T-helper 2 cell treated with Interferon-gamma antibody and Interleukin-4, amounts not matched to agents 5 μg/mL and 100 μg/mL, for 36 hours (primary cell): ENCODE results near the gene UQCC2.
A peak's percentile ranks its signal among the peaks of the same experiment; 100 is the strongest.

Source experiments
- DNase-seq: peaks from one replicate; pipeline ENCODE4 v3.0.0; 2021; ENCODE audit warnings: low spot score
- H3K27ac Mint-ChIP-seq: one replicate; pipeline ENCODE4 v1.8.0; 2021; ENCODE audit warnings: mild to moderate bottlenecking, mixed read lengths
- H3K27me3 Mint-ChIP-seq: one replicate; pipeline ENCODE4 v1.8.0; 2021; ENCODE audit warnings: low read depth, mixed read lengths
- H3K36me3 Mint-ChIP-seq: one replicate; pipeline ENCODE4 v1.8.0; 2021; ENCODE audit warnings: low read depth, mixed read lengths
- H3K4me1 Mint-ChIP-seq: one replicate; pipeline ENCODE4 v1.8.0; 2021; ENCODE audit warnings: low read depth, mixed read lengths
- H3K4me3 Mint-ChIP-seq: one replicate; pipeline ENCODE4 v1.8.0; 2022; ENCODE audit warnings: mild to moderate bottlenecking, moderate library complexity, mixed read lengths
- H3K9me3 Mint-ChIP-seq: one replicate; pipeline ENCODE4 v1.8.0; 2021; ENCODE audit warnings: mixed read lengths

Gene UQCC2

DNA sequence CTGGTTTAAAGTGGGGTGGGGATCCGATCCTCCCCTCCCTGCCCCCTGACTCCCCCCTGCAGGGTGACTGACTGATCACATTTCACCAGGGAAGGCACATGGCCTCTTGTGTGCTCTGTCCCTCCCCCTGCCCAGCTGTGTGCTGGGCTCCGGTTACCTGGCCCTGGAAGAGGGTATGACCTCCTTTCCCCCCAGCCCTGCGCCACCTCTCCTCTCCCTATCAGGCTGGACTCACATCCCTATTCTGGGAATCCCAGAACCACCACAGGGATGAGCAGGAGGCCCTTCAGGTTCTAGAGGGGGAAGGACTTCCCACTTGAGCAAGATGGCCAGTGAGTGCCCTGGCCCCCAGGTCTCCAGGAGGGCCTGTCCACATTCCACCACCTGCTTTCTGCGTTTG lies 37.3 kb upstream of the UQCC2 start:
- no peak overlapping the region for H3K4me3 Mint-ChIP-seq
- no peaks in the 10 kb centered on the region for H3K4me1 Mint-ChIP-seq
- H3K9me3 Mint-ChIP-seq = no peaks in the 10 kb centered on the region
- H3K36me3 Mint-ChIP-seq = no peaks in the 10 kb centered on the region
- no peaks in the 10 kb centered on the region for H3K27me3 Mint-ChIP-seq
- no peak overlapping the region for H3K27ac Mint-ChIP-seq
- DNase-seq = no peak

DNA sequence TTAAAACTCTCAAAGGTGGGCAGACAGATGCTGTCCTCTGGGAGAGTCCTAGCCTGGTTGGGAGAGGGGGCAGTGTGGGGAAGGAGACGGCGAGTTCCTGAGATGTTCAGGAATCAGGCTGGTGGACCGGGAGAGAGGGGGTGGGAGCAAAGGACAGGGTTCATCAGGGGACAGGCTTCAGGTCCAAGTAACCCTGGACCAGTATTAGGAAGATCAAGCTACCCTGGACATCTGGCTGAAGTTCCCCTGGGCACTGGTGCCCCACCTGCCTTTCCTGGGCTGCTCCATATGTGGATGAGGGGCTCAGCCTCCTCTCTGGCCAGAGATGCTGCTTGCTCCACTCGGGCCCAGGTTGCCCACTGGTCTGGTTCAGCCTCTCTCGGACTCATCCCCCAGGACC lies 36.3 kb upstream of the UQCC2 start:
- Mint-ChIP-seq H3K27me3 (peaks cover 2% of the 10 kb centered on the region), H3K4me3 (no peak overlapping the region), H3K9me3 (no peaks in the 10 kb centered on the region), H3K27ac (no peak overlapping the region), H3K36me3 (no peaks in the 10 kb centered on the region), H3K4me1 (no peaks in the 10 kb centered on the region)
- DNase-seq = no peak

DNA sequence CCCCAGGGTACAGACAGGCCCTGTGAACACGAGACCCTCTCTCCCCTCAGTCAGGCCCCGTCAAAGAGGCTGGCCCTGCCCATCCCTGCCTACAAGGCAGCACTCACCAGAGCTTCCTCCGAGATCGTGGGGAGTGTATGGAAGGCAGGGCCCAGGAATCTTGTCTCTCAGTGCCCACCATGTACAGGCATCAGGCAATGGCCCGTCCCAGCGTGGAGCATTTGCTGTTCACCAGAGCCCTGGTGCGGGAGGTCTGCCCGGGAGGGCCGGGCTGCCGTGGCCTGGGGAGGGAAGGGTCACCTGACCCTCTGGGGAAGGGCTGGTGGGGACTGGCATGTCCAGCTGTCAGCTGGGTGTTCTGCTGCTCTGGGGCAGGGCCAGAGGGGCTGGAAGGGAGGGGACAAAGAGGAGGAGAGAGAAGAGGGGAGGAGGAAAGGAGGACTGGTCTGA lies 35.2 kb upstream of the UQCC2 start, which contains the start of gene IP6K3:
Gene IP6K3 (minus strand): TSS at position 255 of the 450 bp plus-strand sequence. CDS start 11,429 bp downstream, outside the sequence.
- Mint-ChIP-seq H3K4me3 (no peak within 1 kb of the TSS), H3K4me1 (no peaks in the 10 kb centered on the region), H3K36me3 (no peaks in the 10 kb centered on the region), H3K27me3 (peaks cover 5% of the 10 kb centered on the region), H3K9me3 (no peaks in the 10 kb centered on the region), H3K27ac (no peak within 1 kb of the TSS)
- no peak for DNase-seq

DNA sequence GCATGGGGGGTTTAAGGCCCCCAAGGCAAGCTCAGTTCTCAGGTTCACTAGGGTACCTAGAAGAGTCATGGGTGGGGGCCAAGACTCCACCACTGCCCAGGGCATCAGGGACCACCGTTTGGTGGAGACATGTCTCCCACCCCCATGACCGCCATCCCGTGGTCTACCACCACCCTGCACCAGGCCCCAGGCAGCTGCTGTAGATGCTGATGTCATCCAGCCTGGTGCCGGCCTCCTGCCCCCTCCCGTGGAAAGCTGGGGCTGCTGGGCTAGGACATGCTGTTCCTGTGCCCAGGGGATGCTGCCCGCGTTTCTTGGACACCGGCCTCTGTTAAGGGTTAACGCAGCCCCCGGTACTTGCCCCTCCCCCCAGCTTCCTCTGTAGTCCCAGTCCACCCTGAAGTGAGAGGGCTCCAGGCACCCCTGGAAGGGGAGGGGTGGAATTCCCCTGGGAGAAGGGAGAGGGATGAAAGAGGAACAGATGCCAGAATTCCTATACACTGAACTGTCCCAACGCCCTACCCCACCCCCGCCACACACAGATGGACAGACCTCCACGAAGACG lies 34.6 kb upstream of the UQCC2 start:
- Mint-ChIP-seq H3K27me3 (peaks cover 5% of the 10 kb centered on the region), H3K9me3 (no peaks in the 10 kb centered on the region), H3K27ac (no peak overlapping the region), H3K4me3 (no peak overlapping the region), H3K4me1 (no peaks in the 10 kb centered on the region), H3K36me3 (no peaks in the 10 kb centered on the region)
- DNase-seq = no peak

DNA sequence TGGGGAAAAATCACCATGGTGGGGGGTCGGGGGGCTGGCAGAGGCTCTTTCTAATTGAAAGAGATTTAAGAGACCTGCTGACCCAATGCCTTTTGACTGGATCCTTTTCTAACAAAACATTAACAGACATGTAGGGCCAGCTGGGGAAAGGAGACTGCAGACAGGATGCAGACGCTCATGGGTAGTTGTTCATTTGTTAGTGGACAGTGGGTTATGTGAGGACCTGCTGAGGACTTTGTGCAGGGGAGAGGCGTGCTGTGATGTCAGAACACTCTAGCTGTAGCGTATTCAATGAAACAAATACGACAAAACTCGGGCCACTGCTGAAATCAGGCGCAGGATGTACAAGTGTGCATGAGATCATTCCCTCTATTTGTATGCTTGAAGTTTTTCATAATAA lies 34.0 kb upstream of the UQCC2 start:
- DNase-seq = no peak
- Mint-ChIP-seq H3K27ac (no peak overlapping the region), H3K4me1 (no peaks in the 10 kb centered on the region), H3K4me3 (no peak overlapping the region), H3K9me3 (no peaks in the 10 kb centered on the region), H3K36me3 (no peaks in the 10 kb centered on the region), H3K27me3 (peaks cover 5% of the 10 kb centered on the region)

DNA sequence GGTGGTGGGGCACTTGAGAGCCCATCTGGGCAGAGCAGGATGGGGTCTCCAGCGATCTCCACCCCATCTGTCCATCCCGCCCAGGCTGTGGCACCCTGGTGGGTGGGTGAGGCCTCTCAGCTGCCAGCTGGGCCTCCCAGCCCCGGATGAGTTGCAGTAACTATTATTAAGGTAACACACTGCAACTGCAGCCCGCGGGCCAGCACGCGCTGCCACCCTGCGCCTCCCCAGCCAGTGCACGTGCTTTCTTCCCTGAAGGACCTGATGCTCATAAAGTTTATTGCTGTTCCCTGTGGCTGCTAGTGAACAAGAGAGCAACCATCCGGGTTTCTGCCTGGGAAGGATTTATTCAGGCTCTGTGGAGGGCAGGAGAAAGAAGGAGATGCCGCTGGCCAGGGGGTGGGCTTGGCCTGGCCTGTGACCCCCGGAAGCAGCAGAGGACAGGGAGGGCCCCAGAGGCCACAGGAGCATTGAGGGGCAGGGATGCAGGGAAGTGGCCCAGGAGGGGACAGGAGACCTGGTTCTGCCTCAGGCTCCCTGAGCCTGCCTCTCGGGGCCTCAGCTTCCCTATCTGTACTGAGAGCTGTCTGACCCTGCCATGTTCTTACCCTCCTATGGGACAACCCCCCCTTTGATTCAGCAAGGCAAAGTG lies 33.5 kb upstream of the UQCC2 start:
- Mint-ChIP-seq H3K27me3 (peaks cover 5% of the 10 kb centered on the region), H3K9me3 (no peaks in the 10 kb centered on the region), H3K36me3 (no peaks in the 10 kb centered on the region), H3K4me1 (no peaks in the 10 kb centered on the region), H3K4me3 (no peak overlapping the region), H3K27ac (no peak overlapping the region)
- no peak for DNase-seq

DNA sequence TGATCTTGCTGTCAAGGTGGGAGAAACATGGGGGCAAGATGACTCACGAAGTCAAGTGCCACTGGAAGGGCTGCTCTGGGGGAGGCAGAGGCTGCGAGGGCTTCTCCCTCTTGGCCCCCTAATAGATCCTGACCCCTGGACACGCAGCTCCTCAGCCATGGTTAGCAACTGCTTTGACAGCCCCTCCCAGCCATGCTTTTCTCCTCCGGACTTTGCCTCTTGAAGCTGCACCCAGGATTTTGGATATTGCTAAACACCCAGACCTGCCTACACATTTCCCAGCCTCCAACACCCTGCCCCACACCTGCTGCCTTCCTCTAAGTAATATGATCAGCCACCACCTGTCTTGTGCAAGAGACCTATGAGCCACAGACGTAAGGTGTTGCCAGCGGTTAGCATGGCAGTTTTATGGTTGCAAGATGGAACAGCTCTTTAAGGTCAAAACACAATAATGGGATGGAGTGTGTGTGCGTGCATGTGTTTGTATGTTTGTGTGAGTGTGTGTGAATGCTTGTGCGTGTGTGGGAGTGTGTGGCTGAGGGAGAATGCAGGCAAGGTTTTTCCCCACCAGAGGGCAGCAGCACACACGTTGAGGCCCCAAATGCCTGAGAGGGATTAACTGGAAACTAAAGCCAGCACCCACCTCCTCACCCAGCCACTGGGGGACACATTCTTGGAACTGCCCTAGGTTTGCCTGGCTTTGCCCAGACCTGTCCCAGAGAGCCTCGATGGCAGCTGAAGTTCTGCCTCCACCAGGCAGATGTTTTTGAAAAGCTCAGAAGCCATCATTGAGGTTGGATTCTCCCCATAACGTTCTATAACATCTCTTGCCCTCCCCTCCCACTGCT lies 32.7 kb upstream of the UQCC2 start:
- Mint-ChIP-seq H3K9me3 (no peaks in the 10 kb centered on the region), H3K36me3 (no peaks in the 10 kb centered on the region), H3K27me3 (peaks cover 5% of the 10 kb centered on the region), H3K4me1 (no peaks in the 10 kb centered on the region), H3K27ac (no peak overlapping the region), H3K4me3 (no peak overlapping the region)
- DNase-seq = peak; percentile 56

DNA sequence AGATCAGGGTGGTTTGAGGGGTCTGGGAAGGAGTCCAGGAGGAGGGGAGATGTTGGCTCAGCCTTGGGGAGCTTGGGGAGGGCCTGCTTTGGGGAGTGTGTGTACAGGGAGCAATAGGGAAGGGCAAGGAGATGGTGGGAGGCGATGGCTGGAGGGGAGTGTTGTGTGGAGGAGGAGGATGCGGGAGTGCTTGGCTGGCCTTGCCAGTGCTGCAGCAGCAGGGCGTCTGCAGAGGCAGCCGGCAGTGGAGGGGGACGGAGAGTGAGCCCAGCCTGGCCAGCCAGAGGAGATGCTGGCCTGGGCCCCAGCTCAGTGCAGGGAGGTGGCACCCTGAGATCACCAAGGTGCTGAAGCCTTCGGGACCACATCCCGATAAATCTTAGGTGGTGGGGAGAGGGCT lies 31.3 kb upstream of the UQCC2 start:
- Mint-ChIP-seq H3K36me3 (no peaks in the 10 kb centered on the region), H3K27me3 (peaks cover 5% of the 10 kb centered on the region), H3K4me1 (no peaks in the 10 kb centered on the region), H3K4me3 (no peak overlapping the region), H3K9me3 (no peaks in the 10 kb centered on the region), H3K27ac (no peak overlapping the region)
- no peak for DNase-seq

DNA sequence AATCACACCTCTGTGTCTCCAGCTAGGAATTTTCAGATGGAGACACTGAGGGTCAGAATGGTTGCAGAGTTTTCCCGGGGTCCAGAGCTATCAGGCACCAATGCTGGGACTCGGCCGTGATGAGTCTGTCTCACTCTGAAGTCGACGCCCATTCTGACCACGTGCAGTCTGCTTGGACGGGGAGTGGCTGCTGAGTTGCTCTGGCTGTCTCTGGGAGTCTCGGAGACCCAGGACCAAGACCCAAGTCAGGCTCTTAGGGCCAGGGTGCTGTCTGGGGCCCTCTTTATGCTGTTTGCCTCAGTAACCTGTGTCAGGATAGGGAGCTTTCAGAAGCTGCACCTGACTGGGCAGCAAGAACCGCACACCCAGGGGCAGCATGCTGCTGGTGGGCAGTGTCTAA lies 30.6 kb upstream of the UQCC2 start:
- H3K9me3 Mint-ChIP-seq = no peaks in the 10 kb centered on the region
- H3K36me3 Mint-ChIP-seq = no peaks in the 10 kb centered on the region
- no peak overlapping the region for H3K4me3 Mint-ChIP-seq
- DNase-seq = no peak
- H3K27ac Mint-ChIP-seq = no peak overlapping the region
- no peaks in the 10 kb centered on the region for H3K4me1 Mint-ChIP-seq
- H3K27me3 Mint-ChIP-seq = peaks cover 5% of the 10 kb centered on the region

DNA sequence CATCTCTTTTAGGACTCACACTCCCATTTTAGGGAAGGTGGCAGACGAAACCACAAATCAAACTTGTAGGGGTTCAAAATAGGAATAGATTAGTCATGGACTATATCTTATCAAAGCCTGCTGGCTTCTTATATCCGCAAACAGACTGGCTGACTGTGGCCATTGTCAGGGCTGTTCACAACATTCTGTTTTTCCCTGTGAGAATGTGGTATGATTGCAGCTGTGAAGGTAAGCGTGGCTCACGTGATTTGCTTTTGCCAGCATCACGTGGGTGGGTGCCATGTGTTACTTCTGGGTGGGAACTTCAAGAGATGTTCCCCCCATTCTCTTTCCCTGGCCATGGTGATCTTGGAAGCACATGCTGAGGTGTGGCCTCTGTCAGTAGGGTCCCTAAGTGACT lies 29.3 kb upstream of the UQCC2 start:
- H3K36me3 Mint-ChIP-seq = no peaks in the 10 kb centered on the region
- no peak overlapping the region for H3K27ac Mint-ChIP-seq
- H3K27me3 Mint-ChIP-seq = peaks cover 5% of the 10 kb centered on the region
- H3K4me1 Mint-ChIP-seq = no peaks in the 10 kb centered on the region
- no peaks in the 10 kb centered on the region for H3K9me3 Mint-ChIP-seq
- no peak for DNase-seq
- H3K4me3 Mint-ChIP-seq = no peak overlapping the region

DNA sequence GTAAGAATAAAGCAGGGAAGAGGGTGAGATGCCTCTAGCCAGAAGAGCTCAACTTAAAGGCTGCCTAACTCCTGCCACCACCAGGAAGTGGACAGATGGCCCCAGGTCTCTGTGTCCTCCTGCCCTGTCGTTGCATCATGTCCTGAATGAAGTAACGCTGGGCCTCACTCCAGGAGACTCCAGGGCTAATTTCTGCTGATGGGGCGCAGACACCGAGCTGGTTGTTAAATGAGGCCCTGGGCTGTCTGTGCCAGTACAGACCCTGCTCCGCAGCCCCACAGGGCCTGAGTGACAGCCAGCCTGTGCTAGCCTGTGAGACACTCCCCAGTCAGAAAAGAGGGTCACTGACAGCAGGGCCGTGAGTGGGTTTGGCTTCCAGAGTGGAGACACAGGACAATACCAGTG lies 28.7 kb upstream of the UQCC2 start:
- Mint-ChIP-seq H3K36me3 (no peaks in the 10 kb centered on the region), H3K27ac (no peak overlapping the region), H3K4me1 (no peaks in the 10 kb centered on the region), H3K4me3 (no peak overlapping the region), H3K9me3 (no peaks in the 10 kb centered on the region), H3K27me3 (peaks cover 5% of the 10 kb centered on the region)
- no peak for DNase-seq

DNA sequence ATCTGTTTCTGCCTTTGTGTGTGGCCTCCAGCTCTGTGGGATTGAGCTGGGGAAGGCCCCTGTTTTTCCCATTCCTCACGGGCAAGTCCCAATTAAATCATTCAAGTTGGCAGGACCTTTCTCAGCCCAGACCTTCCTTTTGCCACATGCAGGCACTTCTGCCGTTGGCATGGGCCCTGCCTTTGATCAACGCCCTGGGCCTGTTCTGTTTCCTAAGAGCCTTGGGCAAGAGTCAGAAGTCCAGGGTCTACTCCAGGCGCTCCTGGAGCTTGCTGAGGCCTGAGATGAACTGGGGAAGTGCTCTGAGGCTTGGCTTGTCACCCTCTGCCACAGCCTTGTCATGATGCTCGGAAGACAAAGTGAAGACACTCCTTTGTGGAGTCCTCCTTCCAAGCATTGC lies 28.1 kb upstream of the UQCC2 start:
- H3K27me3 Mint-ChIP-seq = peaks cover 5% of the 10 kb centered on the region
- H3K4me1 Mint-ChIP-seq = no peaks in the 10 kb centered on the region
- H3K27ac Mint-ChIP-seq = no peak overlapping the region
- no peak for DNase-seq
- no peaks in the 10 kb centered on the region for H3K36me3 Mint-ChIP-seq
- no peaks in the 10 kb centered on the region for H3K9me3 Mint-ChIP-seq
- no peak overlapping the region for H3K4me3 Mint-ChIP-seq

DNA sequence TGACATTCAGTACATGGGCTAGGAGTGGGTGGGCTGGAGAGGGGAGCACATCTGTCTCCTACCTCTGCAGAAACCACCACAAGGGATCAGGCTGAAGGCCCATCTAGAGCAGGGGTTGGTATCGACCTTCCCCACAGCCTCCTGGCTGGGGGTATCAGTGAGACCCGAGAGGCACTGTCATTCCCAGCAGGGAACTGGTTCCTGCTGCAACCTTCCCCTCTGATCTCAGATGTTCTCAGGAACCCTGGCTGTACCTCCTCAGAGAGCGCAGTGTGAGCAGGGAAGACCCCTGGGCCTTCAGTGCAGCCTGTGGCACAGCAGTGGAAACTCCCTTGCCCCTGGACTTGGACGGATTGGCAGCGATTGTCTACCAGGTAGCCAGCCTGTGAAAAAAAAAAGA lies 27.4 kb upstream of the UQCC2 start:
- H3K27ac Mint-ChIP-seq = no peak overlapping the region

DNA sequence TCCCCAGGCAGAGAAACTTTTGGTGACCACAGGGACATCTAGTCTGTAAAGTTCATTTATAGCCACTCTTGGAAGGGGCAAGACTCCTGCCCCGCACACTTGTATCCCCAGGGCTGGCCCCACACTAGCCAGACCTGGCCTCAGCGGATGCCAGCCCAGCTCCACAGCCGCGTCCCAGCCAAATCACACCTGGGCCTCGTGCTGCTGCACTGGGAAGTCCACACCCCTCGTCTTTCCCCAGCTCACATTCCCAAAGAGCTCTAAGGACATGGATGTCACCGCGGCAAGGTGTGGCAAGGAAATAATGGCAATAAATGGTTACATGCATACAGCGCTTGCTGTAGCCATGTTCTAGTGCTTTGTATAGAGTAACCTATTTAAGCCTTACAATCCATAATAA lies 26.7 kb upstream of the UQCC2 start:
- no peaks in the 10 kb centered on the region for H3K36me3 Mint-ChIP-seq
- peaks cover 5% of the 10 kb centered on the region for H3K27me3 Mint-ChIP-seq
- no peak for DNase-seq
- no peak overlapping the region for H3K4me3 Mint-ChIP-seq
- H3K27ac Mint-ChIP-seq = no peak overlapping the region
- H3K4me1 Mint-ChIP-seq = no peaks in the 10 kb centered on the region
- no peaks in the 10 kb centered on the region for H3K9me3 Mint-ChIP-seq

More for the DNA sequence above, 27.4 kb upstream of the UQCC2 start:
- Mint-ChIP-seq H3K9me3 (no peaks in the 10 kb centered on the region), H3K36me3 (no peaks in the 10 kb centered on the region), H3K27me3 (peaks cover 5% of the 10 kb centered on the region), H3K4me1 (no peaks in the 10 kb centered on the region), H3K4me3 (no peak overlapping the region)
- no peak for DNase-seq
